Measurements from ENCODE around the gene APOLD1.
A peak's percentile ranks its signal among the peaks of the same experiment; 100 is the strongest.
"Not testable (repeated sequence)": the region's sequence is repeated elsewhere in the genome, so short reads cannot be mapped to it uniquely, and the experiment has no call there.

The APOLD1 gene

GRCh38 chr12:12784911-12785814 is at the start of gene APOLD1:
Gene APOLD1, plus strand, starts transcription at chr12:12785659. Its CDS starts 33 bp downstream, at chr12:12785692.
- H3K4me3 ChIP-seq (ENCODE audit: low read depth, low read length): peak within 1 kb of the TSS; percentile 49
- H3K27ac ChIP-seq: peak within 1 kb of the TSS; percentile 81; the same call in 1 of the 2 replicates
- no peak for DNase-seq
- no peaks in the 10 kb centered on the region for H3K9me3 ChIP-seq (ENCODE audit: severe bottlenecking)
- TF ChIP-seq, protein P1, sequence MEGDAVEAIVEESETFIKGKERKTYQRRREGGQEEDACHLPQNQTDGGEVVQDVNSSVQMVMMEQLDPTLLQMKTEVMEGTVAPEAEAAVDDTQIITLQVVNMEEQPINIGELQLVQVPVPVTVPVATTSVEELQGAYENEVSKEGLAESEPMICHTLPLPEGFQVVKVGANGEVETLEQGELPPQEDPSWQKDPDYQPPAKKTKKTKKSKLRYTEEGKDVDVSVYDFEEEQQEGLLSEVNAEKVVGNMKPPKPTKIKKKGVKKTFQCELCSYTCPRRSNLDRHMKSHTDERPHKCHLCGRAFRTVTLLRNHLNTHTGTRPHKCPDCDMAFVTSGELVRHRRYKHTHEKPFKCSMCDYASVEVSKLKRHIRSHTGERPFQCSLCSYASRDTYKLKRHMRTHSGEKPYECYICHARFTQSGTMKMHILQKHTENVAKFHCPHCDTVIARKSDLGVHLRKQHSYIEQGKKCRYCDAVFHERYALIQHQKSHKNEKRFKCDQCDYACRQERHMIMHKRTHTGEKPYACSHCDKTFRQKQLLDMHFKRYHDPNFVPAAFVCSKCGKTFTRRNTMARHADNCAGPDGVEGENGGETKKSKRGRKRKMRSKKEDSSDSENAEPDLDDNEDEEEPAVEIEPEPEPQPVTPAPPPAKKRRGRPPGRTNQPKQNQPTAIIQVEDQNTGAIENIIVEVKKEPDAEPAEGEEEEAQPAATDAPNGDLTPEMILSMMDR (IDR thresholded peaks at IDR 0.05; ENCODE audit: low read depth, low read length): no peak
- H3K36me3 ChIP-seq: no peaks in the 10 kb centered on the region
- H3K27me3 ChIP-seq (ENCODE audit: insufficient read depth, low read depth, severe bottlenecking): no peaks in the 10 kb centered on the region

DNA sequence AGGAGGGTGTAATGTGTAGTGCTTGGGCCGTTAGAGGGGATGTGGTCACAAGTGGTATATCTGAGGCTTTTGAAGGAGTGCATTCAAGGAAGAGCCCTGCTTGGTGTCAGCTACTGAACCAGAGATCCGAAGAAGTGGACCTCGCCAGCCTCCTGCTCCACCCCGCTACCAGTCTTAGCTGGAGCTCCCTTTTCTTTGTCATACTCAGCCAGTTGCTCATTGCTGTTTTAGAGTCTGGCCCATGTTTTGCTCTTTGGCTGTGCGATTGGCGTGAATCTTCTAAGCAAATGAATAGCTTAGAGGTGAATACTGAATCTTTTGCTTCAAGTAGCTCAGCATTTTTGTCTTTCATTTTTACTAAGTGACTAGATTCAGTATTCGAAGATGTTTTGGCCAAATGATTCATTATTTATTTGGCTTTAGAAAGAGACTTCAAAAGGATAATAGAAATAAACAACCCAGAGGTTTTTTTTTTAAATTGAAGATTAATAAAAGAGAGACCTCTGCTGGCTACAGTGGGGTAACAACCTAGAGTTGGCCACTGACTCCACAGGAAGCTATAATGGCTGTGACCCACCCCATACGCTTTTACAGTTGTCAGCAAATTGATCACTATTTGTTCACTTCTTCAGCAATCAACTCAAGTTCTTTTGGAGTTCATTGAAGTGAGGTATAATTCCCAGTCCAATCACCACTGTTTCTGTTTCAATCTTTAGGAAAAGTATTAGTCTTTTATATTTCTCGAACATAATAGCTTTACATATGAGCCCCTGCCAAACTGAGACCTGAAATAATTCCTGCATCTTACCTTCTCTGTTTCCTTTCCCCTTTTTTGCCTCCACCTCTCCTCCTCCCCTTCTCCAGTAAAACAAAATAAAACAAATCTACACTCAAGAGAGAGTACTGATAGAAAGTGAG is 48.4 kb upstream of the APOLD1 start:
- H3K36me3 ChIP-seq: no peaks in the 10 kb centered on the region
- H3K9me3 ChIP-seq (ENCODE audit: severe bottlenecking): no peaks in the 10 kb centered on the region
- no peak overlapping the region for H3K4me3 ChIP-seq (ENCODE audit: low read depth, low read length)
- H3K27me3 ChIP-seq (ENCODE audit: insufficient read depth, low read depth, severe bottlenecking): no peaks in the 10 kb centered on the region
- 0 out of 2 replicates have a peak overlapping the region, but pooled peaks have one; percentile 4 for H3K27ac ChIP-seq
- no peak for DNase-seq
- TF ChIP-seq, protein P1 (IDR thresholded peaks at IDR 0.05; ENCODE audit: low read depth, low read length): peak; percentile 42

DNA sequence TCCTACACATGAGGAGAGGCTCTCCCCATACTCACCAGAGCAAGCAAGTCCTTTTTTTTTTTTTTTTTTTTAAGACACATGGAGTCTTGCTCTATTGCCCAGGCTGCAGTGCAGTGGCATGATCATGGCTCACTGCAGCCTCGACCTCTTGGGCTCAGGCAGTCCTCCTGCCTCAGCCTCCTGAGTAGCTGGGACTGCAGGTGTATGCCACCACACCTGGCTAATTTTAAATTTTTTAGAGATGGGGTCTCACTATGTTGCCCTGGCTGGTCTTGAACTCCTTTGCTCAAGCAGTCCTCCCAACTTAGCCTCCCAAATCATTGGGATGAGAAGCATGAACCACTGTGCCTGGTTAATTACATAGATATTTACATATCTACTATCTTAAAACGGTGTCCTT is 47.3 kb upstream of the APOLD1 start:
- H3K9me3 ChIP-seq (ENCODE audit: severe bottlenecking); DNase-seq; H3K36me3 ChIP-seq; H3K4me3 ChIP-seq (ENCODE audit: low read depth, low read length); H3K27me3 ChIP-seq (ENCODE audit: insufficient read depth, low read depth, severe bottlenecking); H3K27ac ChIP-seq: not testable (repeated sequence)

GRCh38 chr12:12741660-12742059 is 43.8 kb upstream of the APOLD1 start:
- no peak for DNase-seq
- TF ChIP-seq, protein P1 (IDR thresholded peaks at IDR 0.05; ENCODE audit: low read depth, low read length): no peak
- no peaks in the 10 kb centered on the region for H3K36me3 ChIP-seq
- no peak overlapping the region for H3K4me3 ChIP-seq (ENCODE audit: low read depth, low read length)
- H3K27ac ChIP-seq: peak overlapping the region; percentile 22
- no peaks in the 10 kb centered on the region for H3K9me3 ChIP-seq (ENCODE audit: severe bottlenecking)
- H3K27me3 ChIP-seq (ENCODE audit: insufficient read depth, low read depth, severe bottlenecking): no peaks in the 10 kb centered on the region

DNA sequence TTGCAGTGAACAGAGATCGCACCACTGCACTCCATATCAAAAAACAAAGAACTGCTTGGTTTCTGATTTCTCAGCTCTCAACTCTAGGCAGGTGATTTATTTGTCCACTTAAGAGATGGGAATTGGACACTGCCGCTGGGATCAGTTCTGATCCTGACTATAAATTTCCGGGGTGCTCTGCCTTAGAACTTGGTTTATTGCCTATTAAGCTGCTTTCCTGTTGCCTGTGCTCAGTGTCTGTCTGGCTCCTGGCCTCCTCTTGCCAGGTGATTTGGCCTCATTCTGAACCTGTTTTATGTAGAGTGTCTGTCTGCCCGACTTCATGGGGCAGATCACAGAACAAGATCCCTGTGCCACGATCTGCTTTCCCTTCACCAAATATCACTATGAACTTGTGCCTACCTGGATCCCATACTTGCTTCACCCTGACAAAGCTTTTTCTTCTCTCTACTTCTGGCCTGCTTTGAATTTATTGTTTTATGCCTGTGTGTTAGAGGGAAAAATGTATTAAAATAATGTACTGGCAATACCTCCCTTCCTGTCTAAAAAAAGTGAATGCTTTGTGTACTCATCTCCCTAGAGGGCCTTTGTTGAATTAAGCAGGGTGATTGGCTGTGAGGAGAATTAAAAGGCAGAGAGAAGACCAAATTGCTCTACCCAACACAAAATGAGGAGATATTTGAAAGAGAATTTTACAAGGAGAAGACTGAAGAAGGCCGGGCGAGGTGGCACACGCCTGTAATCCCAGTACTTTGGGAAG is 40.7 kb upstream of the APOLD1 start:
- Histone ChIP-seq H3K4me3 (ENCODE audit: low read depth, low read length) (no peak overlapping the region), H3K36me3 (no peaks in the 10 kb centered on the region), H3K27me3 (ENCODE audit: insufficient read depth, low read depth, severe bottlenecking) (no peaks in the 10 kb centered on the region), H3K27ac (peak overlapping the region; percentile 89), H3K9me3 (ENCODE audit: severe bottlenecking) (no peaks in the 10 kb centered on the region)
- TF ChIP-seq, protein P1 (IDR thresholded peaks at IDR 0.05; ENCODE audit: low read depth, low read length): no peak
- peak; percentile 68 for DNase-seq
